GM19035 (cell line): ENCODE results near the gene NAT9.
A peak's percentile ranks its signal among the peaks of the same experiment; 100 is the strongest.

Source experiments
- ATAC-seq: cut with Tn5 transposase; IDR thresholded peaks from one replicate; pipeline ENCODE4 v1.9.1; 2021; ENCODE audit not compliant: unreplicated experiment

Gene NAT9

DNA sequence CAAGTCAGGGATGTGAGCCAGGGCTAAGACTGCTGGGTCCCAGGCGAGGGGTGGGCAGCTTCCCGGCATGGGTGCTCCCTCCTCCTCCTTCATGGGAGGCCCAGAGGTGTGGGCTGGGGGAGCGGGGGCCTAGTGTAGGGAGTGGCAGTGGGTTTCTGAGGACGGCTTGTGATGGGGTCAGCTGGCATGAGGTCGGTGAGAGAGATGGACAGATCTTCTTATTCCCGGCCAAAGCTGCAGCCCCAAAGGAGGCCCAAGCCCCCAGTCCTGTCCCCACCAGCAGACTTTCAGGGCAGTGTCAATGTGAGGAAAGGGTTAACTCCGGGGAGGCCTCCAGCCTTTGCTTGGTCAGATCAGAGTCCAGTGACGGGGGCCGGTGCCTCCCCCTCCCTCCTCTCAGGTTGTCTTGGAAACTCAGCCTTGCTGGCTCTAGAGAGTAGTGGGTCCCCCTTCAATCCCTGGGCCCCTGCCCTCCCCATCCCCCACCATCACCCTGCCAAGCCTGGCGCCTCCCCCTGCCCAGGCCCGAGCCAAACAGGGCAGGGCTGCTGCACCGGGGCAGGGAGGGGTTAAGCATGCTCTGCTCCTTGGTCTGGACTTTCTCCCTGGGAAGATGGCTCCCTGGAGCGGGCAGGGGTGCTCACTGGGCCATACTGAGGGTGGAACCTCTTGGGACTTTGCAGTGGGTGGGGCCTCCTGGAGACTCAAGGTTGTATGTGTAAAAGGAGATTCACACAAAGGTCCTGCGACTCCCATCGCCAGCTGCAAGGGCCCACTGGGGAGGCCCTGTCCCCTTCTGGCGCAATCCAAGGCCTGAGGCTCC is 12.4 kb downstream of the NAT9 start:
- no peak for ATAC-seq

DNA sequence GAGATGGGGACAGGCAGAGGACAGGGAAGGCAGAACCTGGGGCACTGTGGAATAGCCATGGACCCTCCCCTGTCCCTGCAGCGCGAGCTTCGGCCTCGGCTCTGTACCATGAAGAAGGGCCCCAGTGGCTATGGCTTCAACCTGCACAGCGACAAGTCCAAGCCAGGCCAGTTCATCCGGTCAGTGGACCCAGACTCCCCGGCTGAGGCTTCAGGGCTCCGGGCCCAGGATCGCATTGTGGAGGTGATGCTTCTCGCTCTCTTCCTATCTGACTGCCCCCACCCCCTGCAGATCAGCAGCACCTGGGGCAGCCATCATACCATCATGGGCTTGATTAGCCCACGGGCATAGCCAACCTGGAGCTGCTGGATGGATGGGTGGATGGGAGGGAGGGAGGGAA is 14.2 kb downstream of the NAT9 start:
- no peak for ATAC-seq

DNA sequence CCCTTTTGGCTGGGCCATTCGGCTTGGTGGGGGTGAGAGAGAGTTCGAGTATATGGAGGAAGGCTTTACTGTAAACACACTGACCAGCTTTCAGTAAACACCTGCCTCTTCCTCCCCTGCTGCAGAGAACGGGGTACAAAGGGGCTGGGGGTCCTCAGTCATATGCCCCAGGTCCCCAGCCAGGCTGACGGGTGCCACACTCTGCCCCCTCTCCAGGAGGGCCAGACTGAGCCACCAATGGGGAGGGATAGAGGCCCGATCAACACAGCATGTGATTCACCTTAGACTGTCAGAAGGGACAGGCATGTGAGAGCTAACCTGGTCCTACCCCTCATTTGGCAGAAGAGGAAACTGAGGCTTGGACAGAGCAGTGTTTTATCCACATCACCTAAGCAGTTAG is 14.7 kb downstream of the NAT9 start:
- no peak for ATAC-seq

DNA sequence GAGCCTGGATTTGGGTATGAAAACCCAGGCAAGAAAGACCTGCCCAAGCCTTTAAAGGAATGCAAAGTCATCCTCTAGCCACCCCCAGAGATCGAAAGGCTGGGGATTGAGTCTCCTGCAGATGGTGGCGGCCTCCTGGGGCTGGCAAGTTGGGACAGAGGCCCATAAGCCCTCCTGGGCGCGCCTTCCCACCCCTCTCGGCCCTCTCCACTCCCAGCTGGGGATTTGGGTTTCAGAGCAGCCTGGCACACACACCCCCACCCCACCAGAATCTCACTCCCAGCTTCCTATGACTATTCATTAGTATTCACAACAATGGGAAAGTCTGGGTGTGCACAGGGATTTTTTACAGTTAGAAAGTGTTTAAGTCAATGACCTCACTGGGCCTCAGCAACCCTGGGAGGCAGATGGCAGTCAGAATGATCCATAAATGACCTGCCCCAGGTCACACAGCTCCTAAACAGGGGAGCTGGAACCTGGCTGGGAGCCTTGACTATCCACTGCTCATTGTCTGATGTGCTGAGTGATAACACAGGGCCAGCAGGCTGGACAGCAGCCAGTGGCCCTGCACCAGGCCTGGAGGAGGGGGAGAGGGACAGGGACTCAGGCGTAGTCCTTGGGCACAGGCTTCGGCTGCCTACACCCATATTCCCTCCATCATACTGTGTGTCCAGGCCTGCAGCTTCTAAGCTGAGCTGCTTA is 15.6 kb downstream of the NAT9 start:
- ATAC-seq: no peak

DNA sequence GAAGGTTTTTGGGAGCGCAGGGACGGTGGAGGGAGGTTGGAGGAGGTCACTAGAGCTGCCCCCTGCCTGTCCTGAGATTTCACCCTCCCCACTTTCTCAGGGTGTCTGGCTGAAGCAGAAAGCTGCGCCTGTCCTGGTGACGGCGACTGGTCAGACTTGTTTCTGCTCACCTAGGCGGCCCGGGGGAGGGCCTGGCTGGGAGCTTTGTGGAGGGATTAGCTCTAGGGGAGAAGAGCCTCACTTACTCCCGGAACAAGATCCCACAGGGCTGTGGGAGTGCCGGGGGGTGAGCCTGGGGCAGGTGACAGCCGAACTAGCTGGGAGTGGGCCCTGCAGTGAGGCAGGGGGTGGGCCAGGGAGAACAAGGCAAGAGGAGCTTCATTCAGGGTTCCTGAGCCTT is 16.2 kb downstream of the NAT9 start:
- ATAC-seq: no peak

DNA sequence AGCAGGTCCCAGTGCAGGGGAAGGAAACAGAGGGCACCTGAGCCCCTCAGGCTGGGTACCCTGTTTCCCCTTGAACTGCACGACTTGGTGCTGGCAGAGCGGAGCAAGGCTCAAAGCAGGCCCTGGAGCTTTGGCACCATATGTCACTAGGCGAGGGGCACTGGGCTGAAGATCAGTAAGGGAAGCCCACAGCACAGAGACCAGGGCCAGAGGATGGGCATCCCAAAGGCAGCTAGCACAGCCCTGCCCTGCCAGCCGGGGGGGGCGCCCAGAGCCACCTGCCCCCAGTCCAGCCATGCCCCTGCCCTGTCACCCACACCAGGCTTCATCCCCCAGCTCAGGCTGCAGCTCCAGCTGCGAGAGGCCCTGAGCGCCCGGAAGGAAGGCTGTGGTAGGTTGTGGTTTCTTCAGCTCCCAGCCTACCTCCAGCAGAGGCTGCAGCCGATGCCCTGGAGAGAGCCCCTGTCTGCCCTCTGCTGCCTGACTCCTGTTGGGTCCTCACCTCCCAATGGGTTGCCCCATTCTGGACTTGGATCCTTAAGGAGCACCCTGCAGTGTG is 16.8 kb downstream of the NAT9 start:
- ATAC-seq: no peak

DNA sequence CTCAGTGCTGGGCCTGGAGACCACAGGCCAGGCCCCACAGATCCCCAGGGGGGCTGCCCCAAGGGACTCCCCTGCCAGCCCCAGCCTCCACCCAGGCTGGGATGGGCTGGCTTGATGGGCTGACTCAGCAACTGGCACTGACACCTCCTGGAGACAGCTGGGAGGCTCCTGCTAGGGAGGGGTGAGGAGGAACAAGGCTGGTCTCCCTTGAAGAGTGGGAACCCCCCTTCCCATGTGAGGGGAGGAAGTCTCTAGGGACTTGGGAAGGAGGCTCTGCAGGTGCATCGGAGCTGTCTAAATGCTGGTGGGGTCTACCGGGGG is 17.3 kb downstream of the NAT9 start:
- no peak for ATAC-seq

DNA sequence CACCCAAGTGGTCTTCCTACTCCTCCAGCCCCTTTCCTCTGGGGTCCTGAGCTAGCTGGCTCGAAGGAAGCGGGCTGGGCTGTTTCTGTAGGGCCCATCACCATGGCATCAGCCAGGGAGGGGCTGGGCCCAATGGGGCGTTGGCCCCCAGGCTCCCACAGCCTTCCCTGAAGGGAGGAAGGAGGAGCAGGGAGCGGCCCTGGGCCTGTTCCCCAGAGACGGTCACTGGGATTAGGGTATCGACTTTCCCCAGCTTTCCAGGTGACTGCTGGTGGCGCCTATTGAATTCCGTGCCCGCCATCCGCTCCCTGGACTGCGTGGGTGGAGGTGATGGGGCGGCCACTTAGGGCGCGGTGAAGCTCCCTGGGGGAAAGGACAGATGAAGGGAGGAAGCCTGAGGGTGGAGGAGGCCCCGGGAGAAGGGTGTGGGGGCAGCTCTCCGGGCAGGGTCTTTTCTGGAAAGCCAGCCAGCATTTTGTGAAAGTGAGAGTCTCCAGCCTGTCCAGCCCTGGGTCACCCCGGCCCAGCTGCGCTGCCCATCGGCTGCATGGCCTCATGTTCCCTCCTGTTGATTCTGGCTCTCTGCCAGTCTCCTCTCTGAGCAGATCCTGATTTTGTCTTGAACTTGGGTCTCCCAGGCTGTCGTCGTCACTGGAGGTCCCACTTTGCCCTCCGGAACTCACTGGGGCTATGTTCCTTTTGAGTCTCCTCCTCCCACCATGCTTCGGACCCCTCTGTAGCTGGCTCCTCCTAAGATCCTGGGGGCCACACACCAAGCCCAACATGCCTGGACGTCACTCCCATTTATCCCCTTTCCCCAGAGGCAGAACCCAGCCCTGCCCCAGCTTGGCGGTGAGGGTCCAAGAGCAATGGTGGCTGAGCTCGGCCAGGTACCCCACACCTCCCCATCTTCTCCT is 18.0 kb downstream of the NAT9 start:
- ATAC-seq: no peak

DNA sequence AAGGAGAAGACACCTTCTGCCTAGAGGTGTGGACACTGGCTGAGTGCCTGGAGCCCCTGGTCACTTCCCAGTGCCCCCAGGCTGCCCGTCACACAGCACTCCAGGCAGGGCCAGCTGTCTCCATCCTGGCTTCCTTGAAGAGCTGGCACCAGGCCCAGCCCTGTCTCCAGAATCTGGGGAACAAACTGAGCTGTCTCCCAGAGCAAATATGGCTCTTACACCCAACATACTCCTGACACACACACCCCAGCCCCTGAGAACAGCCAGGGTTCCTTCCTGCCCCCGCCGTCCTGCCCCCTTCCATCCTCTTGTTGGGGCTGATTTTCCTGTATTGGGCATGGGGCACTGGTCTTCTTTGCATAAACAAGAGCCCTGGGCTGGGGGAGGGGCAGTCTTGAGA is 18.6 kb downstream of the NAT9 start:
- ATAC-seq: no peak

DNA sequence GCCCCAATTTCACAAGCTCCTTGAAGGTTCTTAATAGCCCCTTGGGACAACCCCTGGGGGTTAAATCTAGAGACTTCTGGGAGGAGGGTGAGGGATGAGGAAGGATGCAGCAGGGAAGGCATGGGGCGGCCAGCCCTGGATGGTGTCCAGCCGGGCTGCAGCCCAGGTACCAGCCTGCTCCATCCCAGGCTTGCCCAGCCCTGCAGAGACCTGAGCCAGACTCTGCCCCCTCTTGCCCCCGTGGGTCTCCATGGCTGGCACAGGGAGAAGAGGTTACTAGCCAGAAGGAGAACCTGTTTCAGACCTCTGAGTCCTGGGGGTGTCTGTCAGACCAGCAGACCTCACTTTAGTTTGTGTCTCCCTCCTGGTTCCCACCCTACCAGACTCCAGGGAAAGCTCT is 19.3 kb downstream of the NAT9 start:
- no peak for ATAC-seq

DNA sequence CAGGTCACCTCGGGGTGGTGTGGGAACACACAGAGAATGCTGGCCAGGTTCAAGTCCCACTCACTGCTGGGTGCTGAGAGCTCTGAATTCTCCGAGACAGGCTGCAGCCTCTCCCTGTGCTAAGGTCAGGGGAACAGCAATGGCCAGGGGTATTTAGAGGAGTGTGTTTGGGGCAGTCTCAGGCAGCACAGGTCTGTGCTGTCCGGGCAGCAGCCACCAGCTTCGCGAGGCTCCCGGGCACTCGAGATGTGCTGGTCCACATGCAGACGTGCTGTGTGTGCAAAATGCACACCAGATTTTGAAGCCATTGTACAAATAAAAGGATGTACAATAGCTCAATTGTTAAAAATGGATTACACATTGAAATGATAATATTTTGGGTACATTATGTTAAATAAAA is 20.6 kb downstream of the NAT9 start:
- no peak for ATAC-seq

DNA sequence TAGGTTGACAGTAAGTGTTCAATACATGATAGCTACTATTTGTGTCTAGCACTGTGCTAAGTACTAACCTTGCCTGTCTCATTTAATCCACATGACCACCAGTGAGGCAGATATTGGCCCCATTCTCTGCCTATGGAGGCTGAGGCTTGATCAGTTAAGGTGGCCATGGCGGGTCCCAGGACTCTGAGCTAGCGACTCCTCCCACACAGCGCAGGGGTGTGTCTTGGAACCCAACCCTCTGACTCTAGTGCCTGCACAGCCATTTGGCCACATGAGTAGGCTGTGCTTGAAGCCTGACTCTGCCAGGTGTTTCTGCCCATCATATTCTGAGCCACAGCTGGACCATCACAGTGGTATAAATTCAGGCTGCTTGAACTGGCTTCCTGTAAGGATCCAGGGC is 21.3 kb downstream of the NAT9 start:
- no peak for ATAC-seq

DNA sequence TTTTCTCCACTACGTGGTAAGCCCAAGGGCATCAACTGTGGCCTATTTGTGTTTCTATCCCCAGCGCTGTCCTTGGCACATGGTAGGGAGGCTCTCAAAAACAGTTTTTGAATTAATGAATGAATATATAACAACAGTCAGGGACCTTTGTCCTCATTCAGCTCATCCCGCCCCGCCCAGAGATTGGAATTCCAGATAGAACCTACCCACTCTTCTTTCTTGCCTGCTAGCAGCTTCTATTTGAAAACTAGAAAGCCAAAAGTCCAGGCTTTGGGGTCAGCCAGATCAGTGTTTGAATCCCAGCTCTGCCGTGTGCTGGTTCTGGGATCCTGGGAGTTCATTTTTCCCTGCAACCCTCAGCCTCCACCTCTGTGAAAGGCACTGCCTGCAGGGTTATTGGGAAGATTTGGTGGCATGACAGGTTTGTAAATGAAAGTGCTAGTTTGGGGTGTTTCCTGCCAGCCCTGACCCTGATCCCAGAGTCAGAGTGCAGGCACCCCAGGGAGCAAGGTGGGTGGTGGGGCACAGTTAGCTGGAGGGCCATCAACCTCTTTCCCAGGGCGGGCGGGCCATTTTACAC is 23.2 kb downstream of the NAT9 start:
- no peak for ATAC-seq

DNA sequence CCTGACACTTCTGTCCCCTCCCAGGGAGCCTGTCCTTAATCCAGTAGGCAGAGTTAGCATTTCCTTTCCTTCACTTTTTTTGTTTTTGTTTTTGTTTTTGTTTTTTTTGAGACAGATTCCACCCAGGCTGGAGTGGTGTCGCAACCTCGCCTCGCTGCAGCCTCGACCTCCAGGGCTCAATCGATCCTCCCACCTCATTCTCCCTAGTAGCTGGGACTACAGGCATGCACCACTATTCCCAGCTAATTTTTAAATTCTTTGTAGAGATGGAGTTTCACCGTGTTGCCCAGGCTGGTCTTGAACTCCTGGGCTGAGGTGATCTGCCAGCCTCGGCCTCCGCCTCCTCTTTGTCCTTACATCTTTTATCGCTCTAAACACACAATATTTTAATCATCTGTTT is 23.7 kb downstream of the NAT9 start:
- no peak for ATAC-seq

DNA sequence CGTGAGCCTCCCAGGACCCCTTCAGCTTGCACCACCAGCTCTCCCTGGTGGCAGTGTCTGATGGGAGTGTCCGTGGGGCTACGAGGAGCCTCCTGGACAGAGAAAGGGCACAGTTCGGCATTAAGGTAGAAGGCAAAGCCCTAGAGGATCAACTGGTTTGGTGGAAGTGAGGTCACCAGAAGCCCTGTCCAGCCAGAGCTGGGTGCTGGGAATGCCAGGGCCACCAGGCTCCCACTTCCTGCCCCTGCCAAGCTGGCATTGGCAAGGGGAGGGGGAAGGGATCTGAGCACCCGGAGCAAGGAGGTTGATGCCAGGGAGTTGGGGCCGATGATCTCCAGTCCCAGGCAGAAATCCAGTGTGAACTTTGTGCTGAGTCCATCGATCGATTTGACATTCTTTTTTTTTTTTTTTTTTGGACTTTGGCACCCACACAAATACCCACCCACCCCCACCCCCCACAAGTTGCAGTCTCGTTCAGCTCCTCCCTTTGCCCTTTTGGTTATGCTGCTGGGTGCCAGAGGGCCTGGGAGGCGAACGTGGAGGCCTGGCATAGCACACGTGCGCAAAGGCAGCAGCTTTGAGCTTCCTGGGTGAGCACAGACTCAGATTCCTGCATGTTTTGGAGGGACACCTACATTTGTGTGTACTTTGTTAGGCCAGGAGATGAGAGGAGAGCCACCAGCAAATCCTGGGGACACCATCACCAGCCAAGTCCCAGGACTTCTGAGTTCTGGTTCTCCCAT is 25.6 kb downstream of the NAT9 start:
- no peak for ATAC-seq

DNA sequence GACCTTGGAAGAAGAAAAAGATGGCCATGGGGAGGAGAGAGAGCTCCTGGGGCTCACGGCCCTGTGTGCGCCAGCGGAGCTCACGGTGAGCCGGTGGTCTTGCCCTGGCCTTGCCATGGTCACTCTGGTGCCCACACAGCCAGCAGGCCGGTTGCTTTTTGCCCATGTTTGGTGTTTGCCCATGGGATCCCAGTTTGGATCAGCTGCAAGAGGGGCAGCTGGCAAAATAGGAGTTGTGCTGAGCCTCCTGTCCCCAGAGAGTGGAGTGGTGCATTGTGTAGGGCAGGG is 26.2 kb downstream of the NAT9 start:
- ATAC-seq: no peak

DNA sequence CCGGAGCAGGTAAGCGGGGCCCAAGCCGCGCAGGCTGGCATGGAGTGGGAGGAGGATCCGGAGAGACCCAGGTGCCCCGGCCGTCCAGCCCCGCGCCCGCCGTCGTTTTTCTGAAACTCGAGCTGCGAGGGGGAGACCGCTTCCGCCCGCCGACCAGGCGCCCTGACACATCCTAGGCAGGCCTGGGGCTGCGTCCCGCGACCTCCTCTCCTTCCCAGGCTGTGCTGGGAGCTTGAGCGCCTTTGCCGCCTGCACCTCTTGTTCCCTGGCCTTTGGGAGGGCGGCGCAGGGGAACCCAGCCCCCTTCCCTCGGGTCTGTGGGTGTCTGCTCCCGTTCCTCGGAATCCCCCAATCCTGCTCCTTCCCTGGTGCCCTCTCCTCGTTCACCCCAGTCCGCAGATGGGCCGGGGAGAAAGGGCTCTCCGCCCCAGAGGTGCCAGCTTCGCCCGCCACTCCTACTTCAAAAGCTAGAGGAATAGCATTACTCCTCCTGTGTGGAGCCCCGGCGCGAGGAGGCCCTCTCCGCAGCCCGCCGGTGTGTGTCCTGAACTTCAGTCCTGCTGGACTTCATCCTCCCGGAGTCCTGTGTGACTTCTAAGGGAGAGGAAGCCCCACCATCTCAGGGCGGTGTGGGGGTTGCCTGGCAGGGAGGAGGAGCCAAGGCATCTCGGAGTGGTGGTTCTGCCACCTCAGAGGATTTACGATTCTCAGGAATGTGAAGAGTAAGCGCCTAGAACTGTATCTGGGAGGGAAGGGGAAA is 26.7 kb downstream of the NAT9 start:
- ATAC-seq: peak; percentile 14

DNA sequence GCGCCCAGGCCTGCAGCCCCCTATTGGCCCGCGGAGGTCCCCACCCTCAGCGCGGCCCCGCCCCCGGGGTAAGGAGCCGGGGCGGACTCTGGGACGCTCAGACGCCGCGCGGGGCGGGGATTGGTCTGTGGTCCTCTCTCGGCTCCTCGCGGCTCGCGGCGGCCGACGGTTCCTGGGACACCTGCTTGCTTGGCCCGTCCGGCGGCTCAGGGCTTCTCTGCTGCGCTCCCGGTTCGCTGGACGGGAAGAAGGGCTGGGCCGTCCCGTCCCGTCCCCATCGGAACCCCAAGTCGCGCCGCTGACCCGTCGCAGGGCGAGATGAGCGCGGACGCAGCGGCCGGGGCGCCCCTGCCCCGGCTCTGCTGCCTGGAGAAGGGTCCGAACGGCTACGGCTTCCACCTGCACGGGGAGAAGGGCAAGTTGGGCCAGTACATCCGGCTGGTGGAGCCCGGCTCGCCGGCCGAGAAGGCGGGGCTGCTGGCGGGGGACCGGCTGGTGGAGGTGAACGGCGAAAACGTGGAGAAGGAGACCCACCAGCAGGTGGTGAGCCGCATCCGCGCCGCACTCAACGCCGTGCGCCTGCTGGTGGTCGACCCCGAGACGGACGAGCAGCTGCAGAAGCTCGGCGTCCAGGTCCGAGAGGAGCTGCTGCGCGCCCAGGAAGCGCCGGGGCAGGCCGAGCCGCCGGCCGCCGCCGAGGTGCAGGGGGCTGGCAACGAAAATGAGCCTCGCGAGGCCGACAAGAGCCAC is 27.4 kb downstream of the NAT9 start, which contains the start of gene NHERF1:
NHERF1 (plus strand) TSS at position 100 of the 750 bp plus-strand sequence; CDS start at position 319, 219 bp downstream.
- peak; percentile 87 for ATAC-seq

DNA sequence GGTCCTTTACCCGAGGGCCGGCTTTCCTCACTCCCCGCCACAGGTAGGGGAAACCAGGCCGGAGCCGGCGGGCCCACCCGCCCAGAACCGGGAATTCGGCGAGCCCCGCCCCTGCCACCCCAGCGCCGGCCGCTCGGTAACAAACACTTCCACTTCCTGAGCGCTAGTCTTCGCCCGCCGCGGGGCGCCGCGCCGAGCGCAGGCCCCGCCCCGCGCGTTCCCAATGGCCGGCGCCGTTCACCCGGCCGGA is 27.9 kb downstream of the NAT9 start:
- ATAC-seq: no peak
